NCI-H146 (cell line): ENCODE results near the gene ABCE1.

ENCODE experiments used
- DNase-seq: peaks from one replicate; lab custom pipeline; 2025; lab: John Stamatoyannopoulos, UW

The ABCE1 gene

DNA sequence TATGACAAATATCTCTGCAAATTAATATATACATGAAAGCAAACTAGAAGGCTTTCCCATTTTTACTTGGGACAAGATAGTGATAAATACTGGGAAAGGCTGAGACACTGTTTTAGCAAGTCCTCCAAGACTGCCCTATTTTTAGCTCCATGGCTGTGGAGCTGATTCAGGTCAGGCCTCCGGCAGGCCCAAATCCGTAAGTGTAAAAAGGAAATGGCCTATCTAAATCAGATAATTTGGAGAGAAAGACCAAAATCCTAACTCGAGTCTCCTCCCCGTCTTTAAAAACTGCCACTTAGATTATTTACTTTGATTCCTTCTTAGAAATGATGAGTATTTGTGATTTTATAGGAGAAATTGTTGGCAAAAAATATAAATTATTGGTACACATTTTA is 79.4 kb downstream of the ABCE1 start:
- no peak for DNase-seq

DNA sequence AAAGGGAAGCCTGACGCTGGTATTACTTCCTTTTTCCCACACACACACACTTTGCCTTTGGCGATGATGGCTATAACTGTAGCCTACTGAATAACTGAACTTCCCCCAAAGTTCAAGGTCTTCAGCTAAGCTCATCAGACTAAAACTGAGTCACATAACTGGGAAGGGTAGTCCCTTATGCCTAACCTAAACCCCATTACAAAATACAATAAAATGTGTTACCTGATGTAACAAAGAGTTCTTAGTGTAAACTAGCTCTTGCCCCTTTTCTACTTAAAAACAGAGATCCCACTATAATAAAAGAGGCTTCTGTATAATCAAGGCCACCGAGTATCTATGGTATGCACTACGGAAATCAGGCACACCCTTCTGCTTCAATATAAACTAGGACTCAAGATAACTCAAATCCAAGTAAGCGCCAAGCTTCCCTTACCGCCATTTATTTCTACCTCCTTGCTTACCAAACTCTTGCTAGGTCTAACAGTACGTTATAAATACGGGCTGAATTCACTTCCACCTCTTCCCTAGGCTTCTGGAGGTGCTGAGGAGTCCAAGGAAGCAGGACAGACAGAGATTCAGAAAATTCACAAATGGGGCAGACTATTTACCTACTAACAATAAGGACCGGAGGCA is 79.9 kb downstream of the ABCE1 start:
- DNase-seq, result no peak

DNA sequence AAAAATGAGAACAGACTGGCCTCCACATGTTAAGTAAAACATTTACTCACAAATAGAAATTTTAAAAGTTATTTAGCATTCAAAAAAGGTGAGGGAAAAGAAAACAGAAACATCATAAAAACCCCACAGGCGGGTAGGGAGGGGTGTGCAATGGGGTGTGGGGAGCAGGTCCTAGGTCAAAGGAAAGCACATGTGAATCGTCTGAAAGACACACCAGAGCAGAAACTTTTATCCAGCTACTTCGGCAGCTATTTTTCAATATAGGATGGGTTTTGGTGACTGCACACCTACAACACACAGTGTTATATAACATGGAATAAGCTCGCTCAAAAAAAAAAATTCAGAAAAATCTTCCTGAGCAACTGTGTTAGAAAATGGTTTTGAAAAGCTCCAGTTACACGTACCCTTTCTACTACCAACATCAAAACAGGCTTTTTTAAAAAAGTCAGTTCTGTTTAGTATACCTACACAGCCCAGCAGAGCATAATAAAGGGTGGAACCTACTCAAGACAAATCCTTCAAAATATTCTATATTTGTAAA is 80.7 kb downstream of the ABCE1 start:
- no peak for DNase-seq
